Limb (tissue), 2 donors: ENCODE data around the gene SERPINA9.
"Not testable (repeated sequence)": the region's sequence is repeated elsewhere in the genome, so short reads cannot be mapped to it uniquely, and the experiment has no call there.

Source experiments
- DNase-seq, 2 donors: peaks; one replicate each; pipeline ENCODE4 v3.0.0-alpha.2; 2016; ENCODE audit errors: extremely low spot score in 2 of 2

Gene SERPINA9

GRCh38 chr14:94427016-94427613 lies 48.9 kb downstream of the SERPINA9 start:
- DNase-seq: no peak

GRCh38 chr14:94426526-94426925 lies 49.5 kb downstream of the SERPINA9 start:
- DNase-seq: no peak

- no peak for DNase-seq
These were observed 51.6 kb downstream of the SERPINA9 start for GRCh38 chr14:94424371-94424770.

- DNase-seq: peak in 1 of 2 donors; percentile 68
These were observed 52.4 kb downstream of the SERPINA9 start for GRCh38 chr14:94423453-94424056.

DNA sequence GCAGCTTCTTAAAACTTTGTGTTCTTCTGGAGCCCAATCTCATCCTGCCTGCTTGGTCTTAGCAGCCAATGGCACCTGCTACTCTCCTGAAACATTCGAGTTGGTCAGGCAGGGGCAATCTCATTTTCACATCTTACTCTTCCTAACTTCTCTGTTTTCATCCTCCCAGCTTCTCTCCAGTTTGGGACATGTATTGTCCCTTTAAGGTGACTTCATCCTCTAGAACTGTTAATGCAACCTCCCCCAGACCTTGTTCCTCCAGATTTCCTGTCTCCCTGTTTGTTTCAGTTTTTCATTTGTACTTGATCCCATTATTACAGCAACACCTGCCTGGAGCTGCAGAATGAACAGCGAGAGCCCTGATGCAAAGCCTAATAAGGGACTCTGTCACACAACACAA lies 54.7 kb downstream of the SERPINA9 start:
- DNase-seq: no peak

- DNase-seq: not testable (repeated sequence)
These were observed 58.3 kb downstream of the SERPINA9 start for GRCh38 chr14:94417497-94418205.
